WERI-Rb-1 (cell line): ENCODE results near the gene TCEA3.
"Not testable (repeated sequence)": the region's sequence is repeated elsewhere in the genome, so short reads cannot be mapped to it uniquely, and the experiment has no call there.

Experiments
- DNase-seq: peaks from one replicate; pipeline ENCODE4 v3.0.0-alpha.2; 2020
- H3K27ac ChIP-seq: fragments of 250-450 bp; sonication (Bioruptor Pico); 2 replicates; pipeline ENCODE4 v1.5.1; 2020; ENCODE audit warnings: mild to moderate bottlenecking, moderate library complexity
- H3K27me3 ChIP-seq: fragments of 250-450 bp; sonication (Bioruptor Pico); 2 replicates; pipeline ENCODE4 v1.5.1; 2021; ENCODE audit warnings: mild to moderate bottlenecking, low read depth, moderate library complexity; ENCODE audit not compliant: insufficient read depth, severe bottlenecking
- H3K36me3 ChIP-seq: fragments of 250-450 bp; sonication (Bioruptor Pico); 2 replicates; pipeline ENCODE4 v1.5.1; 2020; ENCODE audit warnings: mild to moderate bottlenecking, moderate library complexity
- H3K4me3 ChIP-seq: 2 replicates; pipeline ENCODE4 v1.5.1; 2011; ENCODE audit warnings: low read depth, mild to moderate bottlenecking, control low read depth, low read length
- H3K9me3 ChIP-seq: fragments of 250-450 bp; sonication (Bioruptor Pico); 2 replicates; pipeline ENCODE4 v1.5.1; 2021; ENCODE audit warnings: mild to moderate bottlenecking, moderate library complexity; ENCODE audit not compliant: severe bottlenecking
- TF ChIP-seq, protein P1 (sequence below): IDR thresholded peaks from 2 replicates; pipeline ENCODE4 v1.5.1; 2011; ENCODE audit warnings: low read depth, mild to moderate bottlenecking, control low read depth, inconsistent platforms, low read length

TCEA3 gene

DNA sequence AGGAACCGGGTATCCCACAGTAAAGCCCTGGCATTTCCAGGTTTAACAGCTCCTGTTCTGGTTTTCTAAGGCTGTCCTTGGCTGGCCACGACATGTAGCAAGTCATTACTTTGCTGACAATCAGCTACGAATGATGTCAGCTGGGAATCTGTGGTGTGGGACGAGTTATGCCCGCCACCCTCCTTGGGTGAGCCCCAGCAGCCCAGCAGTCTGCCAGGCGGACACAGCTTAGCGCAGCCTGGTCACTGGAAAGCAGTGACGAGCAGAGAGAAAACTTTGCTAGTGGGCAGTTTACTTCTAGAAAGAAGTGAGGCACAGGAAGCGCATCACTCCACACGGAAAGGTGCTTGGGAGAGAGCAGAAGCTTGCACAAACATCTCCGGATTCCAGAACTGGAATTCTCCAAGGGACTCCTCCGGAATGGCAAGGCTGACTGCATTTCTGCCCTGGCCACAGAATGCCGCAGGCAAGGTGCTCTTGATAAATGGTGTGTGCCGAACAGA, 39.4 kb downstream of the TCEA3 start:
- no peaks in the 10 kb centered on the region for H3K27me3 ChIP-seq
- TF ChIP-seq, protein P1, sequence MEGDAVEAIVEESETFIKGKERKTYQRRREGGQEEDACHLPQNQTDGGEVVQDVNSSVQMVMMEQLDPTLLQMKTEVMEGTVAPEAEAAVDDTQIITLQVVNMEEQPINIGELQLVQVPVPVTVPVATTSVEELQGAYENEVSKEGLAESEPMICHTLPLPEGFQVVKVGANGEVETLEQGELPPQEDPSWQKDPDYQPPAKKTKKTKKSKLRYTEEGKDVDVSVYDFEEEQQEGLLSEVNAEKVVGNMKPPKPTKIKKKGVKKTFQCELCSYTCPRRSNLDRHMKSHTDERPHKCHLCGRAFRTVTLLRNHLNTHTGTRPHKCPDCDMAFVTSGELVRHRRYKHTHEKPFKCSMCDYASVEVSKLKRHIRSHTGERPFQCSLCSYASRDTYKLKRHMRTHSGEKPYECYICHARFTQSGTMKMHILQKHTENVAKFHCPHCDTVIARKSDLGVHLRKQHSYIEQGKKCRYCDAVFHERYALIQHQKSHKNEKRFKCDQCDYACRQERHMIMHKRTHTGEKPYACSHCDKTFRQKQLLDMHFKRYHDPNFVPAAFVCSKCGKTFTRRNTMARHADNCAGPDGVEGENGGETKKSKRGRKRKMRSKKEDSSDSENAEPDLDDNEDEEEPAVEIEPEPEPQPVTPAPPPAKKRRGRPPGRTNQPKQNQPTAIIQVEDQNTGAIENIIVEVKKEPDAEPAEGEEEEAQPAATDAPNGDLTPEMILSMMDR, result no peak
- no peak overlapping the region for H3K27ac ChIP-seq

DNA sequence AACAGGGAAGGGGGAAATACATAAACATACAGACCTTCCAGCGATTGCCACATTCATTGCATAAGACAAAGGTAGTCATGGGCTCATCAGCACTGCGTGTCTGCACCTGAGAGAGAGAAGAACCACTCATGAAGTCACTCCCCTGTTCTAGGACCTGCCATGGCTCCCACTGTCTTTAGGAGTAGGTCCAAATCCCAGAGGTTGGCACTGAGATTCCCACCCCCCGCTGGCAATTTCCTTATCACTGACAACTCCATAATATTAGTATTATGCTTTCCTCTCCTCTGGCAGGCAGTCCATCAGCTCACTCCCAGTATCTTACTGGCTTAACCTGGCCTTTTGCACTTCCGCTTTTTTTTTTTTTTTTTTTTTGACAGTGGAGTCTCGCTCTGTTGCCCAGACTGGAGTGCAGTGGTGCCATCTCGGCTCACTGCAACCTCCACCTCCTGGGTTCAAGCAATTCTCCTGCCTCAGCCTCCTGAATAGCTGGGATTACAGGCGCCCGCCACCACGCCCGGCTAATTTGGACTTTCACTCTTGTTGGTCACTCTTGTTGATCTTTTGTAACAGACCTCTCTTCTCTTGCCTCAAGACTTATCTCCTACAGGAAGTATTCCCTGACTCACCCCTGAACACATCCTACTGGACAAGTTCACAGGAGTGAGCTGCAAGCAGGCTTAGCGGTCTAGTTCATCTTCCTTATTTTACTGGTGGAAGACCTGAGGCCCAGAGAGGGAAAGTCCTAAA, 40.1 kb downstream of the TCEA3 start:
- Histone ChIP-seq H3K27ac (no peak overlapping the region), H3K27me3 (no peaks in the 10 kb centered on the region), H3K36me3 (no peaks in the 10 kb centered on the region), H3K9me3 (no peaks in the 10 kb centered on the region), H3K4me3 (no peak overlapping the region)
- no peak for DNase-seq
- TF ChIP-seq, protein P1, result no peak

More for the DNA sequence above, 39.4 kb downstream of the TCEA3 start:
- no peak for DNase-seq
- Histone ChIP-seq H3K36me3 (no peaks in the 10 kb centered on the region), H3K9me3 (no peaks in the 10 kb centered on the region), H3K4me3 (no peak overlapping the region)

DNA sequence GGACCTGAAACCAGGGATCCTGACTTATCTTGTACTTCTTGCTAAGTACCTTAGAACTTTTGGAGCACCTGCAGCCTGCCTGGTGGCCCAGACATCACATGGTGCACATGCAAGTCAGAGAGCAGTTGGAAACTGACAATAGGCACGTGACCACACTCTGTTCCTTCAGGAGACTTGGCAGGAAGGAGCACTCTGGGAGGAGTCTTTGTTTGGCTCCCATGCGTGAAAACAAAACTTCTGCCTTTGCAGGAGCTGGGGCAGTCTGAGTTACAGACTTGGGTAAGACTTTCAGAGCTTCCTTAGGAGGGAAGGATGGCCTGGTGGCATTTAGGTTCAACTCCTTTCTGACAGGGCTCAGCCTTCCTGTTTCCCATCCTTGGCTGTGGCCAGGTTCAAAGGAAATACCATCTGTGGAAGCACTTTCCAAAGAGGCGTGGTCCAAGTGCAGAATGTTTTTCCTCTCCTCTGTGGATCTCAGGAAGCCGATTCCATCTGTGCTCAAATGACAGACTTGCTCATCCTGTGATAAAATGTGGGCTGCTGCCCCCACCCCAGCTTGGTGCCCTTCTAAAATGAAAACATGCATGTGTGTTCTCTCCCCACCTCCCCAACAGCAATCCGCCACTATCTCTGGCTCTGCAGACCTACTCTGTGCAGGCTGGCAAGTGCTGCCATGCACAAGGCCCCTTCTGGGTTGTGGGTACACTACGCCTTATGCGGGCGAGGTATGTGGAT, 40.8 kb downstream of the TCEA3 start:
- no peak for DNase-seq
- Histone ChIP-seq H3K36me3 (no peaks in the 10 kb centered on the region), H3K9me3 (no peaks in the 10 kb centered on the region), H3K4me3 (no peak overlapping the region), H3K27me3 (no peaks in the 10 kb centered on the region), H3K27ac (no peak overlapping the region)
- TF ChIP-seq, protein P1, result no peak

GRCh38 chr1:23381233-23381885, 43.2 kb downstream of the TCEA3 start:
- DNase-seq, result no peak
- TF ChIP-seq, protein P1, result no peak
- Histone ChIP-seq H3K27ac (no peak overlapping the region), H3K36me3 (no peaks in the 10 kb centered on the region), H3K27me3 (no peaks in the 10 kb centered on the region), H3K4me3 (no peak overlapping the region), H3K9me3 (no peaks in the 10 kb centered on the region)

GRCh38 chr1:23380719-23381118, 43.8 kb downstream of the TCEA3 start:
- no peaks in the 10 kb centered on the region for H3K36me3 ChIP-seq
- no peaks in the 10 kb centered on the region for H3K27me3 ChIP-seq
- no peak for DNase-seq
- H3K4me3 ChIP-seq, result no peak overlapping the region
- TF ChIP-seq, protein P1, result no peak
- no peaks in the 10 kb centered on the region for H3K9me3 ChIP-seq
- no peak overlapping the region for H3K27ac ChIP-seq

- not testable (repeated sequence) for DNase-seq, H3K9me3 ChIP-seq, H3K27ac ChIP-seq, H3K36me3 ChIP-seq, H3K27me3 ChIP-seq, H3K4me3 ChIP-seq
Measured at GRCh38 chr1:23380236-23380635, 44.3 kb downstream of the TCEA3 start.
